Fibroblast of upper back skin (primary cell): ENCODE data around the gene TBC1D8B.

Experiments
- DNase-seq: peaks from one replicate; pipeline ENCODE4 v3.0.0-alpha.2; 2013

TBC1D8B gene

GRCh38 chrX:106898462-106898861, 96.0 kb downstream of the TBC1D8B start:
- DNase-seq = peak; percentile 46

- no peak for DNase-seq
Observed at GRCh38 chrX:106899276-106899675, 96.8 kb downstream of the TBC1D8B start.

GRCh38 chrX:106899841-106900240, 97.4 kb downstream of the TBC1D8B start:
- DNase-seq = no peak

DNA sequence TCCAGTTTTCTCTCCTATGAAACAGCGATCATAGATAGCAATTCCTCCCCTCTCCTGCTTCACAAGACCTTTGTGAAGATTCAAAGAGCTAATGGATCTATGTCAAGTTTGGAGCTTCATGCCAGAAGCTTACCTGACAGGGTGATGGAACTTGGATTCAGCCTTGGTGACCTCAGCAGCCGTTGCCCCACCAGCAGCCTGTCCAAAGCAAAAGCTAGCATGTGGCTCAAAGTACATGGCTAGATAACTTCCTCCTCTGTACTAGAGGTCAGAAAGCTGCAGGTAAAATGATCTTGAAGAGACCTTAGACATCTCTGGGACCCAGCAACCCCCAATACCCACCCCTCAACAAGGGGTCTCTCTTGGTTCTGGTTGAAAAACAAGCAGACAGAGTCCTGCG, 98.9 kb downstream of the TBC1D8B start:
- no peak for DNase-seq

DNA sequence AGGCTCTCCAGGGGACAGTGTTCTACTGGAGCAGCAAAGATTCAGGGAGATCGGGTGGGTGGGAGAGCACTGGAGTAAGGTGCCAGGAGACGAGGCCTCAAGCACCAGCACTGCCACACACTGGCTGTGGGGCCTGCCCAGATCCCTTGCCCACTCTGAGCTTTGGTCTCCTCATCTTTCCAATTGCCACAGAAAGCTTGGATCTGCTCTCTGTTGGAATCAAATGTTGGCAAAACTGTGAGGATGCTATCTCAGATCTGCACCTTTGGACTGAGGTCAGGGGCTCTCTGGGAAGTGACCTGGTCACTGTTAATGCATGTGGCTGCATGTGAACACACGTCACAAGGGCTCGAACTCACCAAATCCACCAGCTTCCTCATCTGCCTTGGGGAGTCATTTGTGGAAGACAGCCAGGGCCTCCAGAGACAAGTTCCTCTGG, 99.3 kb downstream of the TBC1D8B start:
- no peak for DNase-seq

- DNase-seq = no peak
Observed at GRCh38 chrX:106902684-106903083, 100.2 kb downstream of the TBC1D8B start.

DNA sequence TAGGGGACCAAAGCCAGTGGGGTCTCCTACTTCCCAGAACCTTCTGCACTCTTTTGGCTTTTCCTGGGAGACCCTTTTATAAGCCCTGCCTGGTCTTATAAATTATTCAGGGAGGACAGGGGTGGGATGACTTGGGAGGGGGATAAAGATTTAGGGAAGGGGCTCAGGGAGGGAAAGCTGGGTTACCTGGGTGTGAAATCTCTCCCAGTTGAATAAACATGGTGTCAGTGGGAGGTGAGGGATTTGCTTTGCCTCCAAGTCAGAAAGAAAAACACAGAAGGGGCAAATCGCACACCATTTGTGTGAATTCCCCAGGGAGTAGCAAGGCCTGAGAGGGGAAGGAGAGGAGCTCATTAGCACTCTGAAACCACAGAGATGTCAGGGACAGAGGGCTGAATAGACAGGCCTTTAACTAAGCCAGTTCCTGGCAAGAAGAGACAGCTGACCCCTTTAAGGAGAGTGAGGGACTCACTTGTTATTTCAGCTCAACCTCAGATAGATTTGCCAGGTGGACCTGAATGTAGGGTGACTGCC, 100.9 kb downstream of the TBC1D8B start, which contains the start of gene RIPPLY1:
TSS of gene RIPPLY1 (minus strand) at position 51 of the 534 bp plus-strand sequence. CDS start 54 bp downstream, outside the sequence.
- no peak for DNase-seq

DNA sequence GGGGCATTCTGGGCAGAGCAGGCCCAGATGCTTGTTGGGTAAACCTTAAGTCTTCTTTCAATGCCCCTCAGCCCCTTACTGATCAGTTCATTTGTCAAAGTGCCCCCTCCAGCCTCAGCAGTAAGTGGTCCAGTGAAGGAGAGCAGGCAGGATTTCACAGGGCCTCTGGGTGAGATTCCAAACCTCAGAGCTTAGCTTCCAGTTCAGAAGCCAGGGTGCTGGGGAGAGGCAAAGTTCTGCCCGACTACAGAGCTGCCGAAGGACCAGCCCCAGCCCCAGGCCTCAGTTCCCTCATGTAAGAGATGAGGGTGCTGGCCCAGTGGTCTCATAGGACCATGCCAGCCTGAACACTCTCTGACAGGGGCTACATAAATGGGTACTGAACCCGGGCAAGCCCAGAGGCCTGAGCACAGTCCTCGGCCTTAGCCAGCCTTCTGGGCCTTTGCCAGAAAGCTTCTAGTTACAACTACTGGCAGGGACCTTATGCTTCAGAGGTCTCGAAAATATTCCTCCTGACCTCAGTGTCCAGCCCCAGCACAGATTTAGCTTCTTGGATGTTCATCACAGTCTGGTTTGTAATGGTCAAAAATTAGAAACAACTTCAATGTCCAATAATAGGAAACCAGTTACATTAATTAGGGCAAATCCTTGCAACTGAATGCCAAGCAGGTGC, 101.5 kb downstream of the TBC1D8B start:
- no peak for DNase-seq

- no peak for DNase-seq
Observed at GRCh38 chrX:106905064-106905708, 102.7 kb downstream of the TBC1D8B start.

DNA sequence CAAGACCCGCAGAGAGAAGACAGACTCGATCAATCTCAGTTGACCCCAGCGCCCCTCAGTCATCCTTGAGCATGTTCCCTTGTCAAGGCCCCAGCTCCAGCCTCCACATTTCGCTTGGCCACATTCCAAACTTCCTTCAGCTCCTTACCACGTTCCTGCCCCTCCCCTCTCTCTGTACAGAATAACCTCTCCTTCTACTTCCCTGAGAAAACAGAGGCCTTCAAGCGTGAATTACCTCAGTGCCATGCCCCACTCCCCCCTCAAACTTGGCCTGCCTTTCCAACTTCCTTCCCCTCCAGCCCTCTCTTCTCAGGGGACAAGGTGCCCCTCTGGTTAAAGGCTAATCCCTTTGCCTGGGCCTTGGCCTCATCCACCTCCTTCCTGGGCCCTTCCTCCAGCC, 103.9 kb downstream of the TBC1D8B start:
- DNase-seq = no peak

DNA sequence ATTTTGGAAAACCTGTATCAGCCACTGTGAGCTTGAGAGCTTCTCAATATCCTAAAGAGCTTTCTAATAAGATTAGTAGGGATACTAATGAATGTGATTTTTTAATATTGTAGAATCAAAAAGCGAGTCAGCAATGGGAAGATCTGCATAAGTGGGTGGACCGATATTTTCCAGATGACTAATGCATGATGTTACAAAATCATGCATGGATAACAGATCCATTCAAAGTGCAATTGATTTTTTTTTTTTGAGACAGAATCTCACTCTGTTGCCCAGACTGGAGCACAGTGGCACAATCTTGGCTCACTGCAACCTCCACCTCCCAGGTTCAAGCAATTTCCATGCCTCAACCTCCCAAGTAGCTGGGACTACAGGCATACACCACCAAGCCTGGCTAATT, 110.4 kb downstream of the TBC1D8B start:
- DNase-seq = peak; percentile 25

DNA sequence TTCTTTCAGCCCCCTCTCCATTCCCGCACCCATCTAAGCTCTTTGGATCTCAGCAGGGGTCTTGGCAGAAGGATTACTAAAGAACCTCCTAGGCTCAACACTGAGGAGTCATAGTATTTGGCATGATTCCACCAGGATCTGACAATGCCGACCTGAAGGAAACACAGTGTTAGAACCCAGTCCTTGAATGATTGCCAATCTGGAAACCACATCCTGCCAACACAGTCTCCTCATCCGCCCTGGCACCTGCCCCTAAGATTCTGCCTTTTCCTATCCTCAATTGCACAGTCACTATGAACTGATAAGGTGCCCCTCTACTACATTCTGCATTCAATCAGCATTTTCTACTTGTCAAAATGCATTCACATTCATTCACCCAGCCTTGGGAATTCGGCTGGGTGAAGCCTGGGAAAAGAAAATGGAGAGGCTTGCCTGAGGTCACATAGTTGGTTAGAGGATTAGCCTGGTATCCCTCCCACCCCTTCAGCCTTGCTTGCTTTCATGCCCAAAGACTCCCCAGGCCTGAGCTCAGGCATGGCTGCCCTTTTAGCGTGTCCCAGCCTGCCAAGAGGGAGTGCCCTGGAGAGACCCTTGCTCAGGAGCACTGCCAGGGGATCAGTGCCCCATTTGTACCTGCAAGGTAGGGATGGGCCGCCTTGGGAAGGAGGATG, 115.5 kb downstream of the TBC1D8B start:
- peak; percentile 77 for DNase-seq

DNA sequence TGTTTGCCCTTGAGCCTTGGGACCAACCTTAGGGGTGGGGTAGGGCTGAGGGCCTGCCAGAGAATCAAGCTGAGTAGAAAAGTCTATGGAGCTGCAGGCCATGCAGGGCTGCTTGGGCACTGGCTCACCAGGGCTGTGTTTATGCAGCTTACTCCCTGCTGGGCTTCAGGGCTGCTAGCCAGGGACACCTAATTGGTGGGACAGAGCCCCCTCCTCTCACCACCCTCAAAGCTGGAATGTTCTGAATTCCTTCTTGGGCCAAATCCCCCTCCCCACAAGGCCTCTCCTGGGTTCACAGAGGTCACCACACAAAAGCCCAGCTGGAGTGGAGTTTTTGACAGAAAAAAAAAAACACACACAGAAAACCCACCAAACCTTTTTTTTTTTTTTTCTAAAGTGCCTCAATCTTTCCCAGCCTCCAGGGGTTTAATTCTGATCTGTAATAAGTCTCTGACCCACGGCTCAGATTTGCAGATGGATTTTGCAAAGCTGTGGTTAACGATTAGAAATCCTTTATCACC, 117.5 kb downstream of the TBC1D8B start, which contains the start of gene CLDN2:
TSS of gene CLDN2 (plus strand) at position 471 of the 521 bp plus-strand sequence. CDS start 7,827 bp downstream, outside the sequence.
- no peak for DNase-seq

DNA sequence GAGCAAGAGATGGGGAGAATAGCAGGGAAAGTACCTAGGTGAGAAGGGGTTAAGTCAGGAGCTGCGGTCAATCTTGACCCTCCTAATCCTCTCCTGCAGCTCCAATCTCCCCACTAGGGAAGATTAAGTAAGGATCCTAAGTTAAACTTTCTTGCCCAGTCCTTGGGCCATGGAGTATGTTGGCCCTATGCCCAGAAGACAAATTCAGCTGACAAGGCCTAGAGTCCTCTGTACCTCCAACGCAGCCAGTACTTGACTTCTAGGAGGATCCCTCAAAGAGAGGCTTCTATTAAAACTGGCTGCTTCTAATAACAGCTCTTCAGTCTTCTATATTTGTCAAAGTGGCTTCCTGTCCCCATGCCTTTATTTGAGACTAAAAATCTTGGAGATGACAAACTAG, 119.2 kb downstream of the TBC1D8B start:
- no peak for DNase-seq
